Stimulated activated CD4-positive, alpha-beta T cell treated with anti-CD3 and anti-CD28 coated beads, Interleukin-1b, Interleukin-23, amount 100 ng/mL, for 1 hour (primary cell): ENCODE measurements around the gene FATE1.

Experiments
- DNase-seq, 2 donors: peaks; one replicate each; pipeline ENCODE4 v3.0.0-alpha.2; 2020; ENCODE audit warnings: low read depth in 2 of 2

Gene FATE1

GRCh38 chrX:151704041-151704663, 11.7 kb upstream of the FATE1 start:
- no peak for DNase-seq

GRCh38 chrX:151708821-151709220, 7.0 kb upstream of the FATE1 start:
- no peak for DNase-seq

- no peak for DNase-seq
Measured at GRCh38 chrX:151710457-151710856, 5.4 kb upstream of the FATE1 start.

GRCh38 chrX:151711154-151711553, 4.7 kb upstream of the FATE1 start:
- DNase-seq: no peak

GRCh38 chrX:151711787-151712186, 4.0 kb upstream of the FATE1 start:
- no peak for DNase-seq

- no peak for DNase-seq
Measured at GRCh38 chrX:151712253-151712652, 3.6 kb upstream of the FATE1 start.

GRCh38 chrX:151713849-151714248, 2.0 kb upstream of the FATE1 start:
- no peak for DNase-seq

GRCh38 chrX:151714362-151714761, 1.5 kb upstream of the FATE1 start:
- no peak for DNase-seq

- no peak for DNase-seq
Measured at GRCh38 chrX:151722241-151722846, 6.5 kb downstream of the FATE1 start.

GRCh38 chrX:151723156-151723760, 7.4 kb downstream of the FATE1 start:
- no peak for DNase-seq

- DNase-seq: no peak
Measured at GRCh38 chrX:151724563-151725337, 8.9 kb downstream of the FATE1 start.

GRCh38 chrX:151725338-151725614, 9.4 kb downstream of the FATE1 start:
- DNase-seq: no peak

GRCh38 chrX:151726751-151727150, 10.9 kb downstream of the FATE1 start:
- no peak for DNase-seq

- DNase-seq: no peak
Measured at GRCh38 chrX:151727346-151727745, 11.5 kb downstream of the FATE1 start.

- no peak for DNase-seq
Measured at GRCh38 chrX:151729056-151729725, 13.4 kb downstream of the FATE1 start.

- no peak for DNase-seq
Measured at GRCh38 chrX:151734446-151734845, 18.6 kb downstream of the FATE1 start, which contains the start of gene CNGA2. Gene CNGA2 (plus strand): TSS chrX:151734746. CDS start chrX:151738484, 3,738 bp downstream.

GRCh38 chrX:151735219-151735618, 19.4 kb downstream of the FATE1 start:
- DNase-seq: no peak

- DNase-seq: no peak
Measured at GRCh38 chrX:151736685-151737084, 20.9 kb downstream of the FATE1 start.

GRCh38 chrX:151737494-151737893, 21.7 kb downstream of the FATE1 start:
- DNase-seq: no peak

- no peak for DNase-seq
Measured at GRCh38 chrX:151738751-151739150, 22.9 kb downstream of the FATE1 start.

GRCh38 chrX:151741606-151742005, 25.8 kb downstream of the FATE1 start:
- no peak for DNase-seq

GRCh38 chrX:151742311-151742710, 26.5 kb downstream of the FATE1 start:
- DNase-seq: no peak
